HG03196 (cell line): ENCODE measurements around the gene SLC25A43.
"Not testable (repeated sequence)": the region's sequence is repeated elsewhere in the genome, so short reads cannot be mapped to it uniquely, and the experiment has no call there.

ENCODE experiments used
- ATAC-seq: cut with Tn5 transposase; IDR thresholded peaks from one replicate; pipeline ENCODE4 v1.9.1; 2021; ENCODE audit not compliant: unreplicated experiment

The SLC25A43 gene

DNA sequence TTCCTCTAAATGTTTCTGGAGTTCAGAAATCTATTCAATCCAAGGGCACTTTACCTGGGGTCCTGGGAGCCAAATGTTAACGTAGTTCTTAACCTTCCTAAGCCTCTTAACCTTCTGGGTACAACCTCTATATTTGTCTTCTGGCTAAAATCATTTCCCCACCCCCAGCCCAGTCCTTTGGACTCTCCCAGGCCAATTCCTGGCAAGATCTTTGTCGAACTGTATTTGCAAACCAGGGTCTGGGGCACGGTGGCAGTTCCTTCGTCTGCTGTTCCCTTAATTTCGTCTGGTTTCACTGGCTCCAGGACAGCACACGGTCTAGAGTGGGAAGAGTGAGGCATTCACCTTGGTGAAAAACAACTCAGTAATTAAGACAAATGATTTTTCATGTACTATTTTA is 68.3 kb downstream of the SLC25A43 start:
- ATAC-seq: no peak

DNA sequence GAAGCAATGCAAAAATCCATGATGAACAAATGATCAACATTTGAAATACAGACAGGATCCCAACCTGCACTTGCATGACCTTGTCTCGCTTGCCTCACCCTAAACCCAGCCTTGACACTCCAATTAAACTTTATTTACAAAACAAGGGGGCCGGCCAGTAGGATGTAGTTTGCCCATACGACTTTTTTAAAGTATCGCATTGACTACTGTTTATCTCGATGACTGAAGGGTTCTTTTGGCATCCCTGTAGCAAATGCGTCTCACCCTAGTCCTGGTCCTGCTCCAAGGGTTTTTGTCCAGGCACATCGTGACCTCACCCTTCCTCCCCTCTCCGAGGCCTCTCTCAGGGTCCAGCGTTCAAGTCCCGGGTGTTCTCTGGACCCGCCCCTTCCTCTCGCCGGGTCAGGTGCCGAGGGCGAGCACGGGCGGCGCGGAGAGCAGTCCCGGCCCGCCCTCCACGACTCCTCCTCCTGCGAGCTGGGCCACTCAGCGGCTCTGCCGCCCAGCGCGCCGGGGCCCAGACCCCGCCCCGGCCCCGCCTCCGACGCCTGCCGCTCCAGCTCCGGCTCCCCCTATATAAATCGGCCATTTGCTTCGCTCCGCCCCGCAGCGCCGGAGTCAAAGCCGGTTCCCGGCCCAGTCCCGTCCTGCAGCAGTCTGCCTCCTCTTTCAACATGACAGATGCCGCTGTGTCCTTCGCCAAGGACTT is 68.9 kb downstream of the SLC25A43 start, which contains the start of gene SLC25A5:
Gene SLC25A5 (plus strand): TSS at position 603 of the 709 bp plus-strand sequence. CDS start 72 bp downstream, at position 675.
- peak; percentile 90 for ATAC-seq

DNA sequence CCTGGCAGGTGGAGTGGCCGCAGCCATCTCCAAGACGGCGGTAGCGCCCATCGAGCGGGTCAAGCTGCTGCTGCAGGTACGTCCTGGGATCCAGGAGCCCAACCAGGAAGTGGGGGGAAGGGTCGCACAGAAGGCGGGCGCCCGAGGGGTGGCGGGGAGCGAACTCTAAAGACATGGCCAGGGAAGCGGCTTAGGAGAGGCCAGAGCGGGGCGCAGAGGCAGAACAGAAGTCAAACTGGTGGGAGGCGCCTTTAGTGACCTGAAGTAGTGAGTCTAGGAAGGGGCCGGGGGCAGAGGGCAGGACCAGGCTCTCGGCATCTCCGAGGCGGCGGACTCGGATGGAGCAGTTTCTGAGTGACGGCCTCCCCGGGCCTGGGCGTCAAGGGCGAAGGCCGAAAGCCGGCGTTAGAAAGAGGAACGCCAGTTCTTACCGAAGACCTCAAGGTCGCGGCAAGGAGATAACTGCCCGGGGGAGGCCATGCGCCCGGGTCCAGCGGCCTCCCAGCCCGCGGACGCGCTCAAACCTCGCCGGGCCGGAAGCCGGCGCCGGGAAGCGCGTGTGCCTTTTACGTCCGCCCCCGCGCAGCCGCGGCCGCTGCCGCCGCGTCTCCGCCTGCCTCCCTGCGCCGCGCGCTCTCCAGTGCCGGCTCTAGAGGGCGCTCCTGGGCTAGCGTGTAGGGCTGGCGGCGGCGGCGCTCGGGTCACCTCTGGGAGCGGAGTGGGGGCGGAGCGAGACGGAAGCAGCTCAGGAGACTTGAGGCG is 69.6 kb downstream of the SLC25A43 start:
- ATAC-seq: peak; percentile 74

DNA sequence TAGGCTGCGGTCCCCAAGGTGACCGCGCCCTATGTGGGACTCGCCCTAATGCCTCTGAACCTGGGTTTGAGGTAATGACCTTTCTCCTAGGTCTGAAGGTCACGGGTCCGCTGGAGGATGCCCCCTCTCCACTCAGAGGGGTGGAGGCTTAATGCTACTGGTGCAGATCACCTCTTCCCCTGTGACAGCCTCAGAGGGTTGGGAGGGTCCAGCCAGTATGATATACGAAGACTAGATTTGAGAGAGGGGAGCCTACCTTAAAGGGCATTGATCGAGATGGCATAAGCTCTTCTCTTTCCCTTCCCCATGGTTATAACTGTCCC is 70.1 kb downstream of the SLC25A43 start:
- ATAC-seq: no peak

DNA sequence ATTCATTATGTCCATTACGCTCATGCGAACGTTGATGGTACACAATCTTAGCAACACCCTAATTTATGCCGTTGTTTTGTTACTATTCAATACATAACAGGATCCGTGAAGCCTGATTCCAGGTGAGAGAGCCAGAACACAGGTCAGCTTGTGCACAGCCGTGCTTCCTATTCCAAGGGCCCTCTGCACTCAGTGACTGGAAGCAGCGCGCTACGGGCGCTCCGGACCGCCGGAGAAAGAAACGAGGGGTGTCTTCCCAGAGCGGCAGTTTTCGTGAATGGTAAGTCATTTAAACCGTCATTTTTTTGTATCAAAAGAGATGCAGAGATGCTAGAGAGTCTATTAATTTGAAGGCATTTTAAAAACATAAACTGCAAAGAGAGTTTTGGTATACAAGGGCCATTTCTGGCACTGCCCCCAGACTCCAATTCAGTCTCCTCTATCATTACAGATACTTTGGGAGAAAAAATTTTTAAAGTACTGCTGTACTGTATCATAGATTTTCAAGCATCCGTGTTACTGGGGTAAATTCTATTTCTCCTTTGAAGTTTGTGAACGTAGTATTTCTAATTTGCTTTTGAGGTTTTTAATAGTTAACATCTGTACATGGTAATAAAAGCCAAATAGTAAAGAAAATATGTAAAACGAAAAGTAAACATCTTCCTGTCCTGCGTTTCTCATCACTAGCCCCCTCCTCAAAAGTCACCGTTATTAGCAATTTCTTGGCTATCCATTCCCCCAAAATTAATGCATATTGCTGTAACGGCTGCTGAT is 75.7 kb downstream of the SLC25A43 start:
- no peak for ATAC-seq

DNA sequence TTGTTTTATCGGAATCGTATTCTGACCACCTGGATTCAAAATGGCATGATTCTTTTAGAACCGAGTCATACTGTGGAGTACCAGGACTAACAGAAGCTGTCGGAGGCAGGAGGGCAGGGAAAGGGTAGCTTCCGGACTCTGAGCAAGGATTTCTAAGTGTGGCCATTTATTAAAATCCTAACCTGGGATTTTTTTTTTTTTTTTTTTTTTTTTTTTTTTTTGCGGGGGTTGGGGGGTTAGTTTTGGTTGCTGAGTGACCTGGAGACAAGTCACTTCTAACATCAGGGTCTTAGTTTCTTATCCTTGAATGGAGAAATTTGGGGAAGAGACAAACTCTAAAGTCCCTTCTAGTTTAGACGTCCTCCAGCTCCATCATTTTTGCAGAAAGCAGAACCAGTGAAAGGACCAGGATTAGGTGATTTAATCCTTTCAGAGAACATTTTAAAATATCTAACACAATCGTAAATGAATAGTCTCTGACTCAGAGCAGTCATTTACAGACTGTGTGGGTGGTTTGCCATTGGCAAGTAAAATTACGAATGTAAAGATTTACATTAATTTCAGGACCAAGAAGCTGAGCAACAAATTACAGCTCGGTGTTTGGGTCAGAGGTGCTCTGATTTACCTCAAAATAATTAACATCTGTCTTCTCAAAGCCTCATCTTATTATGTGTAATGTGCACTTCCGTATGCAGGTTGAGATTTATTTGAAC is 76.4 kb downstream of the SLC25A43 start:
- no peak for ATAC-seq

DNA sequence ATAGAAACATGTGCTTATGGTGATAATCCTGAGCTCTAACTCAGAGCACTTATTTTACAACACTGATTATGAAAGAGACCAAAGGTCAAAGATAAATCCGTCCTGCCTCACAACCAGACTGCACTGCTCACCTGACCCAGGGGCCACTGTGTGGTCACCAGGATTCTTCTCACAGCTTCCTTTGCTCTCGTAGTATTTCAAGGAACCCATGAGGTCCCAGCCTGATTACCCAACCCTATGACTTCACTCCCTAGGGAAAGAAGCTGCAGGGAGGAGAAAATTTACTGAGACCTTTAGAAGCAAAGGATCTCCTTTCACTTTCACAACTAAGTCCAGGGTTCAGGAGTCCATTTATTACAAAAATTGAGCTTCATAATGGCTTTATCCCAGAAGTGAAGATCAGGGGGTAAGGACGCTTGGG is 78.7 kb downstream of the SLC25A43 start:
- ATAC-seq: no peak

DNA sequence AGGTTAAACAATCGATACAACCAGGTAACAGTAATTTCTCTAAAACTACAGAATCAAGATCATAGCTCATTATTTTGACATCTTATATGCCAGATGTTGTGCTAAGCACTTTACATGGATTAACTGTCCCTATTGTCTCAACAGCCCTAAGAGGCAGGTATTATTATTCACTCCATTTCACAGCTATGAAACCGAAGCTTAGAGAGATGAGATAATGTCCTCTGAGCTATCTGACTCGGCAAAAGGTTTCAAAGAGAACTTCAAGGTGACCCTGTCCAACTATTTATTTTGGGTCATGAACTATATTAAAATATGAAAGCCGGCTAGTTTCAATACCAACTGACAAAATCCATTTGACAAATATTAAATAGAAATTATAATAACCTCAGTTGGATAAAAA is 79.4 kb downstream of the SLC25A43 start:
- ATAC-seq: no peak

DNA sequence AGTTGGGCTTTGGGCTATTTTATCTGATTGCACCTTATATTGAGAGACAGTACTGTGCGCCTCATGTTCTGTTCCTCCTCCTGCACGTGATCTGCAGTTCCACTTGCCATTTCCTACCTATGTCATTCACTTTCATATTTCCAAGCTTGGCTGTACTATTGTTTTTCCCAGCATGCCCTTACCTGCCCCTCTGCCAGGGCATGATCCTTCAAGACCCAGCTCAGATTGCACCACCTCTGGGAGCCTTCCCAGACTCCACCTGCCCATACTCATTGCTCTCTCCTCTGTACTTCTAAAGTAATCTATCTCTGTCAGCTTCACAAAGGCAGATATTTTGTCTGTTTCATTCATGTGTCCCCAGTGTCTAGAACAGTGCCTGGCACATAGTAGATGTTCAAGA is 80.7 kb downstream of the SLC25A43 start:
- ATAC-seq: no peak

DNA sequence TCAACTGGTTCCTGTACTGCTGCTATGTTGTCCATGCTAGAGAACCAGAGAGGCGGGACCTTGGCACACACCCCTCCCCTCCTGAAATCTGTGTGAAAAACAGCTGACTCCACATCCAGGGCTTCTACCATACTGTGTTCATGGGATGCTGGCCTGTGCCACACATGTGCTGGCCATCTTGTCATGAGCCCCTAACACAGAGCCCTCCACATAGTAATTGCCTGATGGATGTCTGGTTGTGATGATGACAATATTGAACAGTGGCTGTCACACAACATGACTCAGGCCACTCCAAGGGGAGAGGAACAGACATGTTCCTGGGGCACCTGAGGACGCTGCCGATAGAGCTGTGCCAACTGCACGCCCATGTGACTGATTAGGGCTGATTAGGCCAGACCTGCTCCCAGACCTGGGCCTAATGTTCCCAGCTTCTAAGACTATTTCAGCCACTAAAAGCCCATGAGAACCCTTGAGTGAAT is 82.2 kb downstream of the SLC25A43 start:
- no peak for ATAC-seq

DNA sequence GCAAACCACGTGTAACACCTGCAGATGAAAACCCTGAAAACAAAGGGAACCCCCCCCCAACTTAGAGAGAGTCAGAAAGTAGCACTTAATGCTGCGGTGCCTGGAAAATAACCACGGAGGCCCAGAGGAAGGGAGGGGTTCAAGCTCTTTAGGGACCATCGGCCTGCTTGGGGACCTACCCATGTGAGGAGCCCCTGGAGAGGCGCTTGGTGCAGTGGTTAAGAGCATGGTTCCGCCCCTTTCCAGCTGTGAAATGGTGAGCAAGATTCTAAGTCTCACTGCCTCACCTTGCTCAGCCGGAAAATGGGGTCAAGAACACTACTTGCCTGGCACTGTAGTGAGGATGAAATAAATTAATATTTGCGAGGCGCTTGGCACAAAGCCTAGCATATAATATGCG is 82.9 kb downstream of the SLC25A43 start:
- no peak for ATAC-seq

DNA sequence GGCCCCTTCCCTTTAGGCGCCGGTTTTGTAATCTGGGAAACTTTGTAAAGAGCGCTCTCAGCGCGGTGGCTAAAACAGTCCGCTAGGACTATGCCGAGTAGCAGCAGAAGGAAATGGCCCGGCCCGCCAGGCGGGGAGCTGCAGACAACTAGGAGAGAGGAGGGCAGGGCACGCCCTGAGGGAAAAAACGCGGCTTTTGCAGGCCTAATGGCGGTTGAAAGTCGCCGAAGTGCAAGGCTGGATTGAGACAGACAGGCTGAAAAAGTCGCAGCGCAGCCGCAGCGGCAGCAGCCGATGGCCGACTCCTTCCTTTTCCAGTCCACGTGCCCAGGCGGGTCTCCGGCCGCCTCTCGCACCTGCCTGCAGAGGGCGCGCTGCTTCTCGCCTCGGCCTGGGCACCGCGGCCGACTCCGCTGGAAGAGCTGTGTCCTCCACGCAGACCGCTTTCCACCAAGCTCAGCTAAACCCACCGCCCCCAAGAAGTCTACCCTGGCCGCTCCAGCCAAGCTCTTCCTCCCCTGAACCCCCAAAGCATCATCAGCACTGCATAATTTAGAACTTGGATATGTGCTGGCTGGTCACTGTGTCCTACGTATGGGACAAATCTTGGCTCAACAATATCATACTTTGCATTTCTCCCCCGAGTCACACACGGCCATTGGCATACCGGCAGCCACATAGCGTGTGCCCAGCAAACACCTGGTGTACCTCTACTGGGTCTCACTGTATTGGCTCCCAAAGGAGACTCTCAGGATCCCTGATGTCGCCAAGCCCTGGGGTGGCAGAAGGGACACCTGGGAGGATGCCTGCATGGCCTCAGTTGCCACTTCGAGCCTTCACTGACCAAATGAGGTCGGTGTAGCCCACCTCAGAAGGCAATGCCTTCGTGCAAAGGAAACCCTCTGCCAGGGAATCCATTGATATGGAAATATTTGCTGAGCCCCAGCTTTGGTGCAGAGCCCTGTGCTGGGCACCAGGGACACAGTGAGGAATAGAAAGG is 83.6 kb downstream of the SLC25A43 start:
- ATAC-seq: peak; percentile 80

DNA sequence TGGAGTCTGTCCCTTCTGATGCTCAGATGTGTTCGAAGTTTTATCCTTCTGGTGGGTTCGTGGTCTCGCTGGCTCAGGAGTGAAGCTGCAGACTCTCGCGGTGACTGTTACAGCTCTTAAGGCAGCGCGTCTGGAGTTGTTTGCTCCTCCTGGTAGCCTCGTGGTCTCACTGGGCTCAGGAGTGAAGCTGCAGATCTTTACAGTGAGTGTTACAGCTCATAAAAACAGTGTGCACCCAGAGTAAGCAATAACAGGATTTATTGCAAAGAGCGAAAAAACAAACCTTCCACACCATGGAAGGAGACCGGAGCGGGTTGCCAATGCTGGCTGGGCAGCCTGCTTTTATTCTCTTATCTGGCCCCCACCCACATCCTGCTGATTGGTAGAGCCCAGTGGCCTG is 87.6 kb downstream of the SLC25A43 start:
- ATAC-seq: no peak

DNA sequence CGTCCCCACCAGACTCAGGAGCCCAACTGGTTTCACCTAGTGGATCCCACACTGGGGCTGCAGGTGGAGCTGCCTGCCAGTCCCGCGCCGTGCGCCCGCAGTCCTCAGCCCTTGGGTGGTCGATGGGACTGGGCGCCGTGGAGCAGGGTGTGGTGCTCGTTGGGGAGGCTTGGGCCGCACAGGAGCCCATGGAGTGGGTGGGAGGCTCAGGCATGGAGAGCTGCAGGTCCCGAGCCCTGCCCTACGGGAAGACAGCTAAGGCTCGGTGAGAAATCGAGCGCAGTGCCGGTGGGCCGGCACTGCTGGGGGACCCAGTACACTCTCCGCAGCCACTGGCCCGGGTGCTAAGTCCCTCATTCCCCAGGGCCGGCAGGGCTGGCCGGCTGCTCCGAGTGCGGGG is 88.6 kb downstream of the SLC25A43 start:
- not testable (repeated sequence) for ATAC-seq

DNA sequence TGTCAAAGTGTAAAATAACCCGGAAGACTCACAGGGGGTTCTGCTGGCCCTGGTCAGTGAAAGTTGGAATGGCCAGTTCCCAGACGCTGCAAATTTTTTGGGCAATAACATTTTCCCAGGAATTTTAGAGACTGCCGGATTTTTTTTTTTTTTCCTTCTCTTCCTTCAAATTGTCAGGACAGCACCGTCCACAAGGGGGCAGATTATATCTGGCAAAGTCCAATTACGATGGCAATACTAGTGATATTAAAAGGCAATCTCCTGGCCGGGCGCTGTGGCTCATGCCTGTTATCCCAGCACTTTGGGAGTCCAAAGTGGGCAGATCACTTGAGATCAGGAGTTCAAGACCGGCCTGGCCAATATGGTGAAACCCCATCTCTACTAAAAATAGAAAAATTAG is 89.6 kb downstream of the SLC25A43 start:
- ATAC-seq: no peak

DNA sequence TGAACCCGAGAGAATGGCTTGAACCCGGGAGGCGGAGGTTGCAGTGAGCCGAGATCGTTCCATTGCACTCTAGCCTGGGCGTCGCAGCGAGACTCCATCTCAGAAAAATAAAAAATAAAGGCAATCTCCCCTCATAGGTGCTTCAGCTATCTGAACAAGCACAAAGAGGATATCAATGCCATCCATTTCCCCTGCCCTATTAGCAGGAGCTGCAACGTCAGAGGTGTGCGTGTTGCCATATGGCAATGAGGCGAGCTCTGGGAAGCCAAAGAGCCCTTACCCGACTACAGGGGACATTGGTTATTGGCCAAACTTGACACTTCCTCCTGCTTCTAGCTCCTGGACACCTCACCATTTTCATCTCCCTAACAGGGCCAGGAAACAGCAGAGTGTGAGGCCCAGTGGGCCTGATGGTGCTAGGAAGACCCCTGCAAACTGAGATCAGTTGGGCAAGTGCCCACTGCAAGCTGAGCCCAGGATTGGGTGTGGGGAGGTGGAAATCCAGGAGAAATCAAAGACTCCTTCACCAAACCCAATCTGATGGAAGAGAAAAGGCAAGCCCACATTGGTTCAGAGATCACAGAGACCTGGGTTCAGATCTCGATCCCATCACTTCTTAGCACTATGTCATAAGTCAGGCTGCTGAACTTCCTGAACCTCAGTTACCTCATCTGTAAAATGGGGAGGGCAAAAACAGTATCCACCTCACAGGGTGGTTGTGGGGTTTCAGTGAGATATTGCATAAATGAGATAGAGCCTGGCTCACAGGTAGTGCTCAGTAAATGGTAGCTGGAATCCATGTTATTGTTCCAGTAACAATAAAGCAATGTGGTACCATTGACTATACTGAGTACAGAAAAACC is 90.3 kb downstream of the SLC25A43 start:
- no peak for ATAC-seq

DNA sequence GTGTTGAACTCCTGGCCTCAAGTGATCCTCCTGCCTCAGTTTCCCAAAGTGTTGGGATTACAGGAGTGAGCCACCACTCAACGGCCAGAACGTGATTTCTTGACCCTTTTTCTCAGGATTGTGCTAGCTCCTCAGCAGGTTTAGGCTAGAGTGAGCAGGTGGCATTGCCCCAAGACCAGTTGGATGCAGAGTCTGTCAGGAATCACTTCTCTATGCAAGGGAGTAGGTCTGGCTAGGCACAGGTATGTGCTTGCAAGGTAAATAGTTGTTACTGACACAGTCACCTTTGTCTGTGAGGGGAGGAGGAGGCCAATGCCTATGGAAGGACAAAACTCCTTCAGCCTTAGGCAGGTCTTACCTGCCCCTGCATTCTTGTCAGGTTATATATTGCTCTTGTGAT is 93.3 kb downstream of the SLC25A43 start:
- no peak for ATAC-seq

DNA sequence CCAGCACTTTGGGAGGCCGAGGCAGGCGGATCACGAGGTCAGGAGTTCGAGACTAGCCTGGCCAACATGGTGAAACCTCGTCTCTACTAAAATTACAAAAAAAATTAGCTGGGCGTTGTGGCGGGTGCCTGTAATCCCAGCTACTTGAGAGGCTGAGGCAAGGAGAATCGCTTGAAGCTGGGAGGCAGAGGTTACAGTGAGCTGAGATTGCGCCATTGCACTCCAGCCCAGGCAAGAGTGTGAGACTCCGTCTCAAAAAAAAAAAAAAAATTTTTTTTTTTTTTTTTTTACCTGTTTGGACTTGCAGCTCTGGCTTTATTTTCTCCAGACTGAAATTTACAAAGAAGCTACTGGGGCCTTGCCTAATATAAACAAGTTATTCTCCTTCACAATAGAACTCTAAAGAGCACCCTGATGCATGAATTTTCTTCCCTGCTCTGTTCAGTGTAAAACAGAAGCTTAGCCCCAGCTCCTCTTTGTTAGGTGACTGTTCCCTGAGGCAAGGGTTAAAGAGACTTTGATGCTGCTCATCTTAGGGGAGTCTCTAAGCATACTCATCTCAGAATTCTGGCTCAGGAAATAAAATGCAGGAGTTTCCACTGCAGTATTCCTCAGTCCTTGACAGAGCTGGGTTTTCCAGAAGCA is 94.8 kb downstream of the SLC25A43 start:
- not testable (repeated sequence) for ATAC-seq
